Measurements from ENCODE around the gene TAS2R42.
A peak's percentile ranks its signal among the peaks of the same experiment; 100 is the strongest.

Gene TAS2R42

DNA sequence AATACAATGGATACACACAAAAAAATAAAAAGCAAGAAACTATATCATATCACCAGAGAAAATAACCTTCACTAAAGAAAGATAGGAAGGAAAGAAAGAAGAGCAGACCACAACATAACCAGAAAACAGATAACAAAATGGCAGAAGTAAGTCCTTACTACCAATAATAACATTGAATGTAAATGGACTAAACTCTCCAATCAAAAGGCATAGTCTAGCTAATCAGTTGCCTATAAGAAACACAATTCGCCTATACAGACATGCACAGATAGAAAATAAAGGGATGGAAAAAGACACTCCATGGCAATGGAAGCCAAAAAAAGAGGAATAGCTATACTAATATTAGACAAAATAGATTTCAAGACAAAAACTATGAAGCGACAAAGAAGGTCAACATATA, 43.4 kb downstream of the TAS2R42 start:
- DNase-seq: no peak

DNA sequence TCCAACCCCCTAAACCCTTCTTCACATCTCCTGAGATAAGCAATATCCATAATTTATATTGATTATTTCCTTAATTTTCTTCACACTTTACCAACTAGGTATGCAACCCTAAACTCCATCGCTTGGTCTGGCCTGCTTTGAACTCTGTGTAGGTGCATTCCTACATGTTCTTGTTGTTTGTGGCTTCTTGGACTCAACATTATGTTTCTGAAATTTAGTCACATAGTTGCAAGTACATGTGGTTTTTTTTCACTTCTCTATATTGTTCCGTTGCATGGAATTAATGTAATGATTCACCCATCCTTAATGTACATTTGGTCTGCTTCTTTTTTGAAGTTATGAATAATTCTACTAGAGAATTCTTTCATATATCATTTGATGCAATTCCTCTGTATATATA, 50.7 kb downstream of the TAS2R42 start:
- DNase-seq: peak in 1 of 2 experiments; percentile 7

All from activated CD4-positive, alpha-beta T cell treated with anti-CD3 and anti-CD28 coated beads, Interleukin-2, amount 50 U/mL, for 48 hours (primary cell).